Measurements from ENCODE around the gene UVRAG.
"Not testable (repeated sequence)": the region's sequence is repeated elsewhere in the genome, so short reads cannot be mapped to it uniquely, and the experiment has no call there.

The UVRAG gene

GRCh38 chr11:75873417-75874221 lies 58.6 kb downstream of the UVRAG start:
- FAIRE-seq = peak; percentile 98
- DNase-seq (ENCODE audit: insufficient read length, low spot score) = peak; percentile 32

DNA sequence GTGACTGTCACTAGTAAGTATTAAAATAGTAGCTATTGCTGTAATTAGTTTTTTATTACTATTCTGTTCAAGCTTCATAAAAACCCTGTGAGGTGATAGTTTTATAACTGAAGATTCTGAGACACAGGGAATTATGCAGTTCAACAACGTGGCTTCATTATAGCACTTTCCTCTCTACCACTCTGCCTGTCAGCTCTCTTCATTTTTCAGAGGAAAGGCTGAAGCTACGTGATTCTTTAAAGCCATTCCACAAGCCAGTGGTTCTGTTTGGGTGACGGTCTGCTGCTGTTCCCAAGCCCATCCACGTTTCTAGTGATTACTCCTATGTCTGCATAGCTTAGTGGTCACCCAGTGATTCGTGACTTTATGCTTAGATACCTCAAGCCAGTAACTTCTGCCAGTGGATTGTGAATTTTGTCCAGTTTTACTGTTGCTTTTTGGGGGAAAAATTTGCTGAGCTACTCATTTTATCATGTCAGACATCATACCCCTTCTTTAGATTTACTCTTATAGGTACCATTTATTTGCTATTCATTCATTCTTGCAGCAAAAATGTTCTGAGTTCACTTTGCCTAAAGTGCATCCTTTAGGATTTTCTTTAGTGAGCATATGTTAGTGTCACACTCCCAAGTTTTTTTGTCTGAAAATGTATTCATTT lies 59.8 kb downstream of the UVRAG start:
- FAIRE-seq = peak; percentile 48

DNA sequence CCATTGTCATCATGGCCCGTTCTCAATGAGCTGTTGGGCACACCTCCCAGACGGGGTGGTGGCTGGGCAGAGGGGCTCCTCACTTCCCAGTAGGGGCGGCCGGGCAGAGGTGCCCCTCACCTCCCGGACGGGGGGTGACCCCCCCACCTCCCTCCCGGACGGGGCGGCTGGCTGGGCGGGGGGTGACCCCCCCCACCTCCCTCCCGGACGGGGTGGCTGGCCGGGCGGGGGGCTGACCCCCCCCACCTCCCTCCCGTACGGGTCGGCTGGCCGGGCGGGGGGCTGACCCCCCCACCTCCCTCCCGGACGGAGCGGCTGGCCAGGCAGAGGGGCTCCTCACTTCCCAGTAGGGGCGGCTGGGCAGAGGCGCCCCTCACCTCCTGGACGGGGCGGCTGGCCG lies 62.3 kb downstream of the UVRAG start:
- DNase-seq (ENCODE audit: insufficient read length, low spot score); FAIRE-seq: not testable (repeated sequence)

More for the DNA sequence above, 59.8 kb downstream of the UVRAG start:
- DNase-seq (ENCODE audit: insufficient read length, low spot score) = no peak

DNA sequence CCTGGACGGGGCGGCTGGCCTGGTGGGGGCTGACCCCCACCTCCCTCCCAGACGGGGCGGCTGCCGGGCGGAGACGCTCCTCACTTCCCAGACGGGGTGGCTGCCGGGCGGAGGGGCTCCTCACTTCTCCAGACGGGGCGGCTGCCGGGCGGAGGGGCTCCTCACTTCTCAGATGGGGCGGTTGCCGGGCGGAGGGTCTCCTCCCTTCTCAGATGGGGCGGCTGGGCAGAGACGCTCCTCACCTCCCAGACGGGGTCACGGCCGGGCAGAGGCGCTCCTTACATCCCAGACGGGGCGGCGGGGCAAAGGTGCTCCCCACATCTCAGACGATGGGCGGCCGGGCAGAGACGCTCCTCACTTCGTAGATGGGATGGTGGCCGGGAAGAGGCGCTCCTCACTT lies 62.9 kb downstream of the UVRAG start:
- not testable (repeated sequence) for FAIRE-seq; DNase-seq (ENCODE audit: insufficient read length, low spot score)

- no peak for FAIRE-seq
- no peak for DNase-seq (ENCODE audit: insufficient read length, low spot score)
These were observed 63.9 kb downstream of the UVRAG start for GRCh38 chr11:75878933-75879332.

GRCh38 chr11:75879737-75880136 lies 64.7 kb downstream of the UVRAG start:
- FAIRE-seq (no peak), DNase-seq (ENCODE audit: insufficient read length, low spot score) (no peak)

DNA sequence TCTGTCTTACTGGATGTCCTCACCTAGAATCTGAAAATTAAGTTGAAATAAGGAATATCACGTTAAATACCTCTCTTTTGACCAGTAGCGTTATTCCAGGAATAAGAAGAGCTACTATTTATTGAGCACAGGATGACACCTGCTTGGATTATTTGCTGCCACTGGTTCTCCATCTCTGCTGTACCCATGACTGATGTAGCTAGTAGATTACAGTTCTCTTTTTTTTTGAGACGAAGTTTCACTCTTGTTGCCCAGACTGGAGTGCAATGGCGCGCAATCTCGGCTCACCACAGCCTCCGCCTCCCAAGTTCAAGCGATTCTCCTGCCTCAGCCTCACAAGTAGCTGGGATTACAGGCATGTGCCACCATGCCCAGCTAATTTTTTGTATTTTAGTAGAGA lies 65.3 kb downstream of the UVRAG start:
- FAIRE-seq; DNase-seq (ENCODE audit: insufficient read length, low spot score): not testable (repeated sequence)

DNA sequence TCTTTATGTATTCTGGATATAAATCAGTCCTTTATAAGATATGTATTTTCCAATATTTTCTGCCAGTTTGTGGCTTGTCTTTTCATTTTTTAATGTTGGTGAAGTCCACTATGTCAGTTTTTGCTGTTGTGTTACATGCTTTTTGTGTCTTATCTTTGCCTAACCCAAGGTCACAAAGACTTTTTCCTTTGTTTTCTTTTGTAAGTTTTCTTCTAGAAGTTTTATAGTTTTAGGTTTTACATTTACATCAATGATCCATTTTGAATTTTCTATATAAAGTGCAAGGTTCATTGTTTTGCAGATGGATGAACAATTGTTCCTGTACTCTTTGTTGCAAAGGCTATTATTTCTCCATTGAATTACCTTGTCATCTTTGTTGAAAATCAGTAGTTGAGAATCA lies 69.3 kb downstream of the UVRAG start:
- no peak for DNase-seq (ENCODE audit: insufficient read length, low spot score)

DNA sequence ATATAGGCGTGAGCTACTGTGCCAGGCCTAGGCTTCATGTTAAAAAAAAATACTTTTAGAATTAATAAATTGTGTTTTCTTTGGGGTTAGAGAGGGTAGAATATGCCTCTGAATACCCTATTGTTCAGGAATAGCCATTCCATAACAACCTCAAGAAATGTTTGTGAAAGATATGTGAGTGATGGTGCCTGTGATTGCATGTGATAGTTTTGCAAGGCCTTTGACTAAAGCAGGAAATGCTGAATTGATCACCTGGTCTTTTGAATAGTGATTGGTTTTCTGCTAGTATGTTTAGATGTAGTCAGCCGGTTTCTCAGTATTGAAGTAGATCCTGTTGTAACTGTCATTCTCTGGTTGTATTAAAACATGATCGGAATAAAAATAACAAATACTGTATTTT lies 73.4 kb downstream of the UVRAG start:
- no peak for FAIRE-seq
- no peak for DNase-seq (ENCODE audit: insufficient read length, low spot score)

More for the DNA sequence above, 69.3 kb downstream of the UVRAG start:
- FAIRE-seq = no peak

DNA sequence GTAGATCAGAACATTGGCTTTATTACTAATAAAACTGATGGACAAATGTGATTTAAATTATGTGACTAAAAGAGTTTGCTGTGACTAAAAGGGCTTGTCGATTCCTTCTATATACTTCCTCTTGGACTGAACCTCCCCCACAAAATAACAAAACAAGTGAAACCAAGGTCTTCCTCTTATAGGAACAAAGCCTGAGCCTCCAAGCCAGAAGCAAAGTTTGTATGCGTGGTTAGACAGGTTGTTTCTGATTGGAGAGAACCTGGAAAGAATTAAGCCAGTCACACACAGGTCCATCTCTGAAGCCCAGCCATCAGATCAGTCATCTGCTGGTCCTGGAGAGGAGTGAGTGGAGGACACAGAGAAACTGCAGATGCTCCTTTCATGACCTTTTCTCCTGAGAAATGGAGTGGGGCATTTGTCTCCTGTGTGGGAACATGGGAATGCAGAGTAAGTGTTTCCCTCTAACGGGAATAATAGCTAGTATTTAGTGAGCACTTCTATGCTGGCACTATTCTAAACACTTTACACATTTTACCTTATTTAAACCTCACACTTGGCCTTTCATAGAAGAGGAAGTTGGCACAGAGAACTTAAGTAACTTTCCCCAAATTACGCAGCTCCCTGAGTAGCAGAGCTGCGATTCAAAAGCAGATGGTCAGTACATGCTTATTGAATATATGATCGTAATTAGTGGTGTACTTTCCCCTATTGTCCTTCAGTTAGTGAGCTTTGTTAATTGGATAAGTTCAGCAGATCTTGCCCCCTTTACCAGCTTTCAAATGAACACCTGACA lies 77.1 kb downstream of the UVRAG start:
- FAIRE-seq = peak; percentile 93
- DNase-seq (ENCODE audit: insufficient read length, low spot score) = no peak

GRCh38 chr11:75893251-75893650 lies 78.2 kb downstream of the UVRAG start:
- no peak for DNase-seq (ENCODE audit: insufficient read length, low spot score)
- no peak for FAIRE-seq

GRCh38 chr11:75894036-75894585 lies 79.1 kb downstream of the UVRAG start:
- DNase-seq (ENCODE audit: insufficient read length, low spot score) = no peak
- FAIRE-seq = peak; percentile 75

DNA sequence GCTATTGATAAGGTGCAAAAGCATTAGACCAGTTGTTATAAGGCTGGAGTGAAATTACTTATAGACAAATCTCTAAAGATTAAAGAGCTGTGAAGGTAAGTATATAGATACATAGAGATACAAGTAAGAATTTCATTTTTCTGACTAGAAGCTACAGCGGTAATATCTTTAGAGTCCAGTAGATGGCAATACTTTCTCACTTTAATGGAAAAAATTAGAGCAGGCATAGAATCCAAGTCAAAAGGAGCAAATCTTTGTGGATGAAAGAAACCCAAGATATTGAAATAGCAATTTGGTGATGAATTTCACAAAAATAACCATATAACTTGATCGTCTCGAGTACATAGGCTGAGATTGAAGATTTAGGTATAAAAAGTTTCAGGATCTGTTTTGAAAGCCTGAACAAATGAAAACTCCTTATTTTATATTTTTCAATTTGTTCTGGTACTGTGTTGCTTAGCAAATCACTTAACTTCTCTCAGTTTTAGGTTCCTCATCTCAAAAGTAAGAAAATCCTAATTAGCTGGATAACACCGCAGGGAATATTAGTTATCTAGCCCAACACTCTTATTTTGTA lies 81.9 kb downstream of the UVRAG start:
- FAIRE-seq = peak; percentile 87
- no peak for DNase-seq (ENCODE audit: insufficient read length, low spot score)

DNA sequence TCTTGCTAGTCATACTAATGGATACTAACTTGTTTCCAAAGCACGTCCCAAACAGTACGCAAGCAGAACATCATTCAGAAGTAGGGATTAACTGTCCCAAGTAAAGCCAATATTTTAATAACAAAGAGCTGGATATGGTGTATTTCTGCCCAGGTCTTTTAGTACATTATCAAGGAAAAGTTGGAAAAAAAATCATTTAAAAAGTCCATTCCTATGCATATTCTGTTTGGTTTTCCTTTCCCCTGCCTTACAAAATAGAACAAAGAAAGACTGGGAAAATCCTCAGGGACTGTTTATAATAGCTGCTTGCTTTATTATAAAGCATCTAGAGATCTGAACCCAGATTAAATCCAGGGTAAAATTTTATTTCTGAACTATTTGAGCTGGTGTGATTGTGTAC lies 83.9 kb downstream of the UVRAG start:
- FAIRE-seq (no peak), DNase-seq (ENCODE audit: insufficient read length, low spot score) (no peak)

- FAIRE-seq (no peak), DNase-seq (ENCODE audit: insufficient read length, low spot score) (no peak)
These were observed 84.8 kb downstream of the UVRAG start for GRCh38 chr11:75899806-75900205.

DNA sequence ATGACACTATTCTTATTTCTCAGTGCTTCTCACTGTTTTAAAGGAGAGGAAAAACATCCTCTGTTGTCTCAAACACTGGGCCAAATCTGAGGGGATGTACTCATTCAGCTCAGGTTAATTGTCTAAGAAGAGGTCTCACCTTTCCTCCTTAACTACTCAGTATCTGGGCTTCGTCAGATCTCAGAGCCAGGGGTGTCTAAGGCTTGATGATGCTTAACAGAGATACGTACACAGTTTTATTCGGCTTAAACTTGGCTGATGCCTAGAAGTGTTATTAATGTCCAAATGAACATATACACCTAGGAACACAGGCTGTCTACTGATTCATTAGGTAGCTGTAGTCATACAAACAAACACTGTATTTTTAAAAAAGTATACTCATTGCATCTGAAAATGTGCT lies 85.8 kb downstream of the UVRAG start:
- DNase-seq (ENCODE audit: insufficient read length, low spot score) (no peak), FAIRE-seq (no peak)

- FAIRE-seq (no peak), DNase-seq (ENCODE audit: insufficient read length, low spot score) (no peak)
These were observed 87.6 kb downstream of the UVRAG start for GRCh38 chr11:75902631-75903030.

DNA sequence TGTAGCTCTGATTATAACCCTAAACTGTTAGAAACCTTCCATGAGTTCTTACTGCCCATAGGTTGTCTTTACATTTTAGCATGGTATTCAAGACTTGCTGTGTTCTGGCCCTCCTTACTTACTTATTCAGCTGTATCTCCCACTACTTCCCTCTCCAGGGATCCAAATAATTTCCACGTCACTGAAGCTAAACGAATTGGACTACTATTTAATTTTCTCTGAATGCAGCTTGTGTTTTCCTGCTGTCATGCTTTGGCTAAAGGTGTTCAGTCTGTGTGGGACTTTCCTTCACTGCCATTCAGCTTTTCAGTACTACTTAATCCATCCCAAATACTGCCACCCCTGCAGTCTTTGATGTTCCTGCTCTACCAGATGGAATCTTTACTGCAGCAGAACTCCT lies 88.3 kb downstream of the UVRAG start:
- DNase-seq (ENCODE audit: insufficient read length, low spot score) (no peak), FAIRE-seq (no peak)

- FAIRE-seq = peak; percentile 67
- DNase-seq (ENCODE audit: insufficient read length, low spot score) = no peak
These were observed 90.4 kb downstream of the UVRAG start for GRCh38 chr11:75905434-75905833.

- peak; percentile 71 for FAIRE-seq
- DNase-seq (ENCODE audit: insufficient read length, low spot score) = no peak
These were observed 93.0 kb downstream of the UVRAG start for GRCh38 chr11:75907906-75908527.

Measured in GM19239 (cell line).